ENCODE results near the gene ATP6V0B. TPM values are rescaled to one million over a fixed set of nuclear protein-coding genes. Genes with fewer than 3 reads are reported as not detected.

Gene ATP6V0B
- total and polyA plus RNA-seq, 2 experiments from 2014 or later: 87.5 to 316 TPM

DNA sequence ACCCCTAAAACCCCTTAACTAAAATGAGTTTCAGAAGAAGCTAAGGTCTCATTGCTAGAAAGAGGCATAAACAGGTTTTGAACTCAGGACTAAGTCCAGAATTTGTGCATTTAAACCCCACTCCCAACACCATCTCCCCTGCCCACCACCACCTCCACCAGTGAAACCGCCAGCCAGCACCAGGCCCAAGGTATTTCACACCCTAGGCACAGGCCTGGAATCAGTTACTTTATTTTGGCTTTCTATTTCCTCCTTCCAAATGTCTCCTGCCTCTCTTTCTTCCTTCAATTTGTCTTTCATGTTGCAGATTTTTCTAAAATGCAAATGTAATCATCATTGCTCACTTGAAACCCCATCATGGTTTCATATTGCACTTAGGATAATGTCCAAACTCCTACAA, 29.9 kb upstream of the ATP6V0B start:
- TF ChIP-seq, protein P1, sequence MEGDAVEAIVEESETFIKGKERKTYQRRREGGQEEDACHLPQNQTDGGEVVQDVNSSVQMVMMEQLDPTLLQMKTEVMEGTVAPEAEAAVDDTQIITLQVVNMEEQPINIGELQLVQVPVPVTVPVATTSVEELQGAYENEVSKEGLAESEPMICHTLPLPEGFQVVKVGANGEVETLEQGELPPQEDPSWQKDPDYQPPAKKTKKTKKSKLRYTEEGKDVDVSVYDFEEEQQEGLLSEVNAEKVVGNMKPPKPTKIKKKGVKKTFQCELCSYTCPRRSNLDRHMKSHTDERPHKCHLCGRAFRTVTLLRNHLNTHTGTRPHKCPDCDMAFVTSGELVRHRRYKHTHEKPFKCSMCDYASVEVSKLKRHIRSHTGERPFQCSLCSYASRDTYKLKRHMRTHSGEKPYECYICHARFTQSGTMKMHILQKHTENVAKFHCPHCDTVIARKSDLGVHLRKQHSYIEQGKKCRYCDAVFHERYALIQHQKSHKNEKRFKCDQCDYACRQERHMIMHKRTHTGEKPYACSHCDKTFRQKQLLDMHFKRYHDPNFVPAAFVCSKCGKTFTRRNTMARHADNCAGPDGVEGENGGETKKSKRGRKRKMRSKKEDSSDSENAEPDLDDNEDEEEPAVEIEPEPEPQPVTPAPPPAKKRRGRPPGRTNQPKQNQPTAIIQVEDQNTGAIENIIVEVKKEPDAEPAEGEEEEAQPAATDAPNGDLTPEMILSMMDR (IDR thresholded peaks at IDR 0.05; ENCODE audit: low read depth, low read length): no peak
- no peak overlapping the region for H3K27ac ChIP-seq
- DNase-seq (ENCODE audit: low read depth in 1 of 2, low spot score in 1 of 2): no peak
- H3K9me3 ChIP-seq (ENCODE audit: low read depth): no peaks in the 10 kb centered on the region
- no peak overlapping the region for H3K4me3 ChIP-seq
- peaks cover 12% of the 10 kb centered on the region for H3K4me1 ChIP-seq (ENCODE audit: low read depth)
- no peaks in the 10 kb centered on the region for H3K36me3 ChIP-seq
- peaks cover 3% of the 10 kb centered on the region for H3K27me3 ChIP-seq

DNA sequence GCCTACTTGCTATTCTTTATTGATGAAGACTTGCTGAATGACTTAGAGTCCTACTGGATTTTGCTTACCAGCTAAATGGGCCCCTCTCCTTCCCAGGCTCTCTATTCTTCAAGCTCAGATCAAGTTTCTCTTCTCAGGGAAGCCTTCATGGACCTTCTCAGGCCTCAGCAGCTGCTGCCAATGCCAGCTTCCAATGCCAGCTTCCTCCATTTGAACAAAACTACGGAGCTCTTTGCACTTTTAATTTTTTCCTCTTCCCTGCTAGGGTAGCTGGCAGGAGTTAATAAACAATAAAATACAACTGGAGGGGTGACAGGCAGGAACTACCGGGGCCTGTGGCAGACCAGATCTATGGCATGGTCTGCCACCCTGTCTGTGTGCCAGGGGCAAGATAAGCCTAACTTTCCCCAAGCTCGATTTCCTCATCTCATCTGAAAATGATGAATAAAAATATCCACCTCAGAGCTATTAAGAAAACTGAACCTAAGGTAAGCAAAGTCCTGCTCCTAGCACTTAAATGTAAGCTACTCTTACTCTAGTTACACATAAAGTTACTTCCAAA, 29.0 kb upstream of the ATP6V0B start:
- H3K36me3 ChIP-seq: no peaks in the 10 kb centered on the region
- H3K27me3 ChIP-seq: no peaks in the 10 kb centered on the region
- DNase-seq (ENCODE audit: low read depth in 1 of 2, low spot score in 1 of 2): no peak
- peaks cover 12% of the 10 kb centered on the region for H3K4me1 ChIP-seq (ENCODE audit: low read depth)
- peak overlapping the region; percentile 99 for H3K27ac ChIP-seq
- H3K9me3 ChIP-seq (ENCODE audit: low read depth): no peaks in the 10 kb centered on the region
- peak overlapping the region; percentile 56 for H3K4me3 ChIP-seq
- TF ChIP-seq, protein P1 (IDR thresholded peaks at IDR 0.05; ENCODE audit: low read depth, low read length): no peak

DNA sequence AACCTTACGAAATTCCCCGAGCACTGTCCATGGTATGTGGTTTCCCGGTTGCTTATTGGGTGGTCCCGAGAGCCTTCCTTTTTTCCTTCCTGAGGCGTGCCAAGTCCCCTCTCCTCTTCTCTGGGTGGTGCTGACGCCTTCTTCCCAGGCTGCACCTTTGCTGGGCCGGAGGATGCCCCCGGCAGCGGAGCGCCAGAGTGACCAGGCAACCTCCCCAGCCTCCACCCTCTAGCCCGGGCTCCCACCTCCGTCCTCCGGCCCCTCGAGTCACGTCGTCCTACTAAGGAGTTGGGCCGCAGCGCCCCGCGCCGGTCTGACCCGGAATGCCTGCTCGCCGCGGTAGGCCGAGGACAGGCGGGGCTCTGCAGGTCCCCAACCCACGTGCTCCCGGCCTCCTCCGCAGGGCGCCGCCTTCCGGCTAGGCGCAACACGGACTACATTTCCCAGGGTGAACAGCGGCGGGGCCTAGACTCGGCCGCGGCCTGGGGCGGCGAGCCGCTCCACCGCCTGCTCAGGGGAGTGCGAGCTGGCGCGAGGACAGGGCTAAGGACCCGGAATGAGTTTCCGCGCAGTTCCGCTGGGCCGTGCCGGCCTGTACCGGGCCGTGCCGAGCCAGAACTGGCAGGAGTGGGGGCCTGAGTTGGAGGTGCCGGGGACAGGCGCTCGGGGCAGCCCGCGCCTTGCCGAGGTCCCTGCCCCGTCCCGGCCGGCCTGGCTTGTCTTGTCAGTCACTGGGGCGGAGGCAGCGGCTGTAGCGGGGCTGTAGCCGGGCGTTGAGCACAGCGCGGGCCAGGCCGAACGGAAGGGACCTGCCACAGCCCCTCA, 28.3 kb upstream of the ATP6V0B start, which contains the start of gene IPO13:
Gene IPO13, plus strand, starts transcription at position 715 of the 825 bp plus-strand sequence. CDS start 651 bp downstream, outside the sequence.
- Histone ChIP-seq H3K9me3 (ENCODE audit: low read depth) (no peaks in the 10 kb centered on the region), H3K27me3 (no peaks in the 10 kb centered on the region), H3K4me1 (ENCODE audit: low read depth) (peaks cover 12% of the 10 kb centered on the region), H3K27ac (peak within 1 kb of the TSS; percentile 99), H3K4me3 (peak within 1 kb of the TSS; percentile 56), H3K36me3 (no peaks in the 10 kb centered on the region)
- DNase-seq (ENCODE audit: low read depth in 1 of 2, low spot score in 1 of 2): peak; percentile 96 to 98
- TF ChIP-seq, protein P1 (IDR thresholded peaks at IDR 0.05; ENCODE audit: low read depth, low read length): peak; percentile 68

DNA sequence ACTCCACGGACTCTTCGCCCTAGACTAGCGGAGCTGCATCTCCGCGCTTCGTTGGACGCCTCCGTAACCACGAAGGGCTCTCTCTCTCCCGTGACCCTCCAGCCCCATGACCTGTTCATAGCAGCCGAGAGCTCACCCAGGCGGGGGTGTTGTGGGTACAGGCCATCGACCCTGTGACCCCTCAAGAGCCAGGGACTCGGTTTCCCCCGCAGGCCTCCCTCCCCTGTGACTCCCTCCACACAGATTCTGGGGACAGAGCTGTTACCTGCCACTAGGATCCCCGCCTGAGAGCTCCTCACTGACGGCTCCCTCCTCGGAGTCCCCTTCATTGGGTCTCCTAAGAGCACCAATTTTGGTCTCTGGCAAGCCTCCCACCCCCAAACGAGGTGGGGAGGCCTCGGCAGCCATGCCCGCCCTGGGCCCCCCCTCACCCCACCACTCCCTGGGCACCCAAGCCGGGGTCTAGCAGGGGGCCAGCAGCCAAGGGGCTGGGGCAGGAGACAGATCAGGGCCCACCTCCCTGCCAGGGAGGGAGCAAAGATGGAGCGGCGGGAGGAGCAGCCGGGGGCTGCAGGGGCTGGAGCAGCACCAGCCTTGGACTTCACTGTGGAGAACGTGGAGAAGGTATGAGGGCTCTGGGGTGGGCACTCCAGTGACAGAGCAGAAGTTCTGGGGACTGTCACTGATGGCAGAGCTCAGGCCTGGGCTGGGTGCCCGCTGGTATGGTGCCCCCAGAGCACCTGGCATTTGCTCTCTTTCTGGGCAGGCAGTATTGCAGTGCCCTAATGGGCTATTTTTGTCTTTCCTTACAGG, 27.5 kb upstream of the ATP6V0B start:
- Histone ChIP-seq H3K4me3 (peak overlapping the region; percentile 56), H3K9me3 (ENCODE audit: low read depth) (no peaks in the 10 kb centered on the region), H3K27me3 (no peaks in the 10 kb centered on the region), H3K4me1 (ENCODE audit: low read depth) (peaks cover 12% of the 10 kb centered on the region), H3K27ac (peak overlapping the region; percentile 99), H3K36me3 (no peaks in the 10 kb centered on the region)
- DNase-seq (ENCODE audit: low read depth in 1 of 2, low spot score in 1 of 2): no peak
- TF ChIP-seq, protein P1 (IDR thresholded peaks at IDR 0.05; ENCODE audit: low read depth, low read length): no peak

DNA sequence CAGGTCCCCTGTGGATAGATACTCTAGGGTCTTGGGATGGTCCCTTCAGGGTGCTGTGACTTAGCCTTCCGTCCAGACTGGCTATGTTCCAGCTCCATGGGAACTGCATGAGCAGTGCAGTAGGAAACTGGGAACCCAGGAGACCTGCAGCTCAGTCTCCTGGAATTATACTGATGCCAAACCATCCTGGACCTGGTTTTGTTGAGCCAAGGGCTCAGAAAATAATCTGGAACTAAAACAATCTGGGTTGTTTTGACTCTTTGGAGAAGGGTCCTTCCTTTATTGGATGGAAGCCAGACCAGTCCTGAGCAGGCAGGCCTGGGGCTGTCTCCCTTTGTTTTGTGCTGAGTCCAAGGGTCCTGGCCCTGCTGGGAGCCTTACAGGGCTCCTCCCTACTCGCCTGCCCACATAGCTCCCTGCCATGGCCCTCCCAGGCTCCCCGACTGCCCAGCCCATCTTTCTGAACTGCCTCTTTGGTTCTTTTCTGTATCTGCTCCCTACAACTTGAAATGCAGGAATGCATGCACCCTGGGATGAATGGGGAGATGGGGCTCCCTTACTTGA, 26.8 kb upstream of the ATP6V0B start:
- TF ChIP-seq, protein P1 (IDR thresholded peaks at IDR 0.05; ENCODE audit: low read depth, low read length): no peak
- Histone ChIP-seq H3K27me3 (no peaks in the 10 kb centered on the region), H3K4me3 (peak overlapping the region; percentile 56), H3K9me3 (ENCODE audit: low read depth) (no peaks in the 10 kb centered on the region), H3K27ac (no peak overlapping the region), H3K36me3 (no peaks in the 10 kb centered on the region), H3K4me1 (ENCODE audit: low read depth) (peaks cover 12% of the 10 kb centered on the region)
- DNase-seq (ENCODE audit: low read depth in 1 of 2, low spot score in 1 of 2): no peak

Measured in cardiac muscle cell (in vitro differentiated cells and primary cell).